ENCODE results near the gene HPS1.
"Not testable (repeated sequence)": the region's sequence is repeated elsewhere in the genome, so short reads cannot be mapped to it uniquely, and the experiment has no call there.

HPS1 gene

GRCh38 chr10:98390406-98390805 is 56.3 kb downstream of the HPS1 start:
- POLR2A ChIA-PET, result no interaction called here
- no peak for DNase-seq
- Histone ChIP-seq H3K4me1 (ENCODE audit: control extremely low read depth in 1 of 4, control insufficient read depth in 4 of 4, insufficient read depth in 4 of 4, low read length in 3 of 4) (peaks cover 0 to 12% (median 8%) of the 10 kb centered on the region in 4 experiments), H3K27me3 (replicated peaks in 2 of 5; ENCODE audit: control insufficient read depth in 4 of 5, insufficient read depth in 5 of 5, low read length in 4 of 5) (no peaks in the 10 kb centered on the region), H3K9me3 (ENCODE audit: control extremely low read depth in 1 of 5, control insufficient read depth in 4 of 5, insufficient read depth in 2 of 5, low read depth in 1 of 5, low read length in 4 of 5) (no peaks in the 10 kb centered on the region), H3K27ac (ENCODE audit: insufficient read depth in 1 of 2, low read depth in 1 of 2, low read length in 2 of 2, poor library complexity in 1 of 2, severe bottlenecking in 2 of 2) (no peak overlapping the region), H3K4me3 (ENCODE audit: control insufficient read depth in 1 of 7, extremely low read depth in 1 of 7, insufficient read depth in 4 of 7, low read depth in 2 of 7, low read length in 6 of 7) (no peak overlapping the region), H3K36me3 (ENCODE audit: control insufficient read depth in 4 of 4, insufficient read depth in 4 of 4, low read length in 3 of 4) (peaks cover 0 to 7% (median 2%) of the 10 kb centered on the region in 4 experiments)
- CTCF ChIA-PET, result interaction anchor here (1.5 kb wide), 1 partner anchor 35 kb away, joined by 3 read pairs; no protein-coding TSS in a partner anchor
- WGBS (ENCODE audit: insufficient coverage), result 92% methylated on average over 4 of the region's 4 CpGs

- Histone ChIP-seq H3K4me3 (ENCODE audit: control insufficient read depth in 1 of 7, extremely low read depth in 1 of 7, insufficient read depth in 4 of 7, low read depth in 2 of 7, low read length in 6 of 7) (no peak overlapping the region), H3K27ac (ENCODE audit: insufficient read depth in 1 of 2, low read depth in 1 of 2, low read length in 2 of 2, poor library complexity in 1 of 2, severe bottlenecking in 2 of 2) (no peak overlapping the region), H3K4me1 (ENCODE audit: control extremely low read depth in 1 of 4, control insufficient read depth in 4 of 4, insufficient read depth in 4 of 4, low read length in 3 of 4) (peaks cover 0 to 12% (median 8%) of the 10 kb centered on the region in 4 experiments), H3K27me3 (replicated peaks in 2 of 5; ENCODE audit: control insufficient read depth in 4 of 5, insufficient read depth in 5 of 5, low read length in 4 of 5) (no peaks in the 10 kb centered on the region), H3K36me3 (ENCODE audit: control insufficient read depth in 4 of 4, insufficient read depth in 4 of 4, low read length in 3 of 4) (peaks cover 0 to 2% (median 0%) of the 10 kb centered on the region in 4 experiments), H3K9me3 (ENCODE audit: control extremely low read depth in 1 of 5, control insufficient read depth in 4 of 5, insufficient read depth in 2 of 5, low read depth in 1 of 5, low read length in 4 of 5) (no peaks in the 10 kb centered on the region)
- WGBS (ENCODE audit: insufficient coverage), result 95% methylated on average over 6 of the region's 6 CpGs
- POLR2A ChIA-PET, result no interaction called here
- CTCF ChIA-PET, result no interaction called here
- DNase-seq, result no peak
Measured at GRCh38 chr10:98389398-98389797, 57.3 kb downstream of the HPS1 start.

- peaks cover 0 to 12% (median 8%) of the 10 kb centered on the region in 4 experiments for H3K4me1 ChIP-seq (ENCODE audit: control extremely low read depth in 1 of 4, control insufficient read depth in 4 of 4, insufficient read depth in 4 of 4, low read length in 3 of 4)
- peaks cover 0 to 4% (median 0%) of the 10 kb centered on the region in 4 experiments for H3K36me3 ChIP-seq (ENCODE audit: control insufficient read depth in 4 of 4, insufficient read depth in 4 of 4, low read length in 3 of 4)
- CTCF ChIA-PET, result interaction anchor here (1.4 kb wide), 1 partner anchor 10 kb away, joined by 5 read pairs; no protein-coding TSS in a partner anchor
- POLR2A ChIA-PET, result no interaction called here
- H3K27me3 ChIP-seq (replicated peaks in 2 of 5; ENCODE audit: control insufficient read depth in 4 of 5, insufficient read depth in 5 of 5, low read length in 4 of 5), result no peaks in the 10 kb centered on the region
- H3K4me3 ChIP-seq (ENCODE audit: control insufficient read depth in 1 of 7, extremely low read depth in 1 of 7, insufficient read depth in 4 of 7, low read depth in 2 of 7, low read length in 6 of 7), result no peak overlapping the region
- 98% methylated on average over 13 of the region's 13 CpGs for WGBS (ENCODE audit: insufficient coverage)
- no peak overlapping the region for H3K27ac ChIP-seq (ENCODE audit: insufficient read depth in 1 of 2, low read depth in 1 of 2, low read length in 2 of 2, poor library complexity in 1 of 2, severe bottlenecking in 2 of 2)
- no peaks in the 10 kb centered on the region for H3K9me3 ChIP-seq (ENCODE audit: control extremely low read depth in 1 of 5, control insufficient read depth in 4 of 5, insufficient read depth in 2 of 5, low read depth in 1 of 5, low read length in 4 of 5)
- DNase-seq, result no peak
Measured at GRCh38 chr10:98388101-98388655, 58.6 kb downstream of the HPS1 start.

GRCh38 chr10:98384531-98385133 is 62.1 kb downstream of the HPS1 start:
- POLR2A ChIA-PET, result no interaction called here
- Histone ChIP-seq H3K27me3 (replicated peaks in 2 of 5; ENCODE audit: control insufficient read depth in 4 of 5, insufficient read depth in 5 of 5, low read length in 4 of 5) (no peaks in the 10 kb centered on the region), H3K4me3 (ENCODE audit: control insufficient read depth in 1 of 7, extremely low read depth in 1 of 7, insufficient read depth in 4 of 7, low read depth in 2 of 7, low read length in 6 of 7) (no peak overlapping the region), H3K9me3 (ENCODE audit: control extremely low read depth in 1 of 5, control insufficient read depth in 4 of 5, insufficient read depth in 2 of 5, low read depth in 1 of 5, low read length in 4 of 5) (no peaks in the 10 kb centered on the region), H3K4me1 (ENCODE audit: control extremely low read depth in 1 of 4, control insufficient read depth in 4 of 4, insufficient read depth in 4 of 4, low read length in 3 of 4) (no peaks in the 10 kb centered on the region), H3K27ac (ENCODE audit: insufficient read depth in 1 of 2, low read depth in 1 of 2, low read length in 2 of 2, poor library complexity in 1 of 2, severe bottlenecking in 2 of 2) (no peak overlapping the region), H3K36me3 (ENCODE audit: control insufficient read depth in 4 of 4, insufficient read depth in 4 of 4, low read length in 3 of 4) (peaks cover 0 to 4% (median 0%) of the 10 kb centered on the region in 4 experiments)
- CTCF ChIA-PET, result no interaction called here
- no peak for DNase-seq
- WGBS (ENCODE audit: insufficient coverage), result 100% methylated on average over 7 of the region's 9 CpGs

DNA sequence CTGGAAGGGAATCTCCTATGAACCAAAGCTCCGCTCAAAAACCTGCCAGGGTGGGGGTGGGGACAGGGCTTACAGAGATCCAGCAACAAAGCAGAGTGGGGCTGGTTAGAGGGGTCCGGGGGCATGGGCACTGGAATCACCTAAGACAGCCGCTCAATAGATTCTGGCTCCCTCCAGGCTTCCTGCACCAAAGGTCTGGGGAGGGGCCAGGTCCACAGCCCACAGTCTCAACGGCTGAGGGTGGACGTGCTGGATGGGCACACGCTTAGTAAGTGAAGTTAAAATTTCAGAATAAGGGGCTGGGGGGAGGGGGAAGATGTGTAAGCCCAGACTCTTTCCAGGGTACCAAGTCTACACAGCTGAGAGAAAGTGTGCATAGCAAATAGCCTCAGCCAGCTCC is 62.9 kb downstream of the HPS1 start:
- H3K27ac ChIP-seq (ENCODE audit: insufficient read depth in 1 of 2, low read depth in 1 of 2, low read length in 2 of 2, poor library complexity in 1 of 2, severe bottlenecking in 2 of 2), result no peak overlapping the region

GRCh38 chr10:98383134-98383667 is 63.5 kb downstream of the HPS1 start:
- CTCF ChIA-PET, result interaction anchor here (0.8 kb wide), 1 partner anchor 13 kb away, joined by 3 read pairs; no protein-coding TSS in a partner anchor
- DNase-seq; H3K27me3 ChIP-seq (replicated peaks in 2 of 5; ENCODE audit: control insufficient read depth in 4 of 5, insufficient read depth in 5 of 5, low read length in 4 of 5); H3K27ac ChIP-seq (ENCODE audit: insufficient read depth in 1 of 2, low read depth in 1 of 2, low read length in 2 of 2, poor library complexity in 1 of 2, severe bottlenecking in 2 of 2); H3K36me3 ChIP-seq (ENCODE audit: control insufficient read depth in 4 of 4, insufficient read depth in 4 of 4, low read length in 3 of 4); H3K9me3 ChIP-seq (ENCODE audit: control extremely low read depth in 1 of 5, control insufficient read depth in 4 of 5, insufficient read depth in 2 of 5, low read depth in 1 of 5, low read length in 4 of 5); POLR2A ChIA-PET; H3K4me1 ChIP-seq (ENCODE audit: control extremely low read depth in 1 of 4, control insufficient read depth in 4 of 4, insufficient read depth in 4 of 4, low read length in 3 of 4); H3K4me3 ChIP-seq (ENCODE audit: control insufficient read depth in 1 of 7, extremely low read depth in 1 of 7, insufficient read depth in 4 of 7, low read depth in 2 of 7, low read length in 6 of 7): not testable (repeated sequence)
- WGBS (ENCODE audit: insufficient coverage), result 90% methylated on average over 2 of the region's 7 CpGs

More for the DNA sequence above, 62.9 kb downstream of the HPS1 start:
- H3K4me1 ChIP-seq (ENCODE audit: control extremely low read depth in 1 of 4, control insufficient read depth in 4 of 4, insufficient read depth in 4 of 4, low read length in 3 of 4), result no peaks in the 10 kb centered on the region
- no peak overlapping the region for H3K4me3 ChIP-seq (ENCODE audit: control insufficient read depth in 1 of 7, extremely low read depth in 1 of 7, insufficient read depth in 4 of 7, low read depth in 2 of 7, low read length in 6 of 7)
- 100% methylated on average over 6 of the region's 6 CpGs for WGBS (ENCODE audit: insufficient coverage)
- no peaks in the 10 kb centered on the region for H3K9me3 ChIP-seq (ENCODE audit: control extremely low read depth in 1 of 5, control insufficient read depth in 4 of 5, insufficient read depth in 2 of 5, low read depth in 1 of 5, low read length in 4 of 5)
- H3K27me3 ChIP-seq (replicated peaks in 2 of 5; ENCODE audit: control insufficient read depth in 4 of 5, insufficient read depth in 5 of 5, low read length in 4 of 5), result no peaks in the 10 kb centered on the region
- peaks cover 0 to 4% (median 0%) of the 10 kb centered on the region in 4 experiments for H3K36me3 ChIP-seq (ENCODE audit: control insufficient read depth in 4 of 4, insufficient read depth in 4 of 4, low read length in 3 of 4)
- CTCF ChIA-PET, result interaction anchor here (0.8 kb wide), 1 partner anchor 12 kb away, joined by 3 read pairs; no protein-coding TSS in a partner anchor
- DNase-seq, result no peak
- POLR2A ChIA-PET, result no interaction called here

- H3K36me3 ChIP-seq (ENCODE audit: control insufficient read depth in 4 of 4, insufficient read depth in 4 of 4, low read length in 3 of 4), result peaks cover 0 to 4% (median 0%) of the 10 kb centered on the region in 4 experiments
- H3K4me3 ChIP-seq (ENCODE audit: control insufficient read depth in 1 of 7, extremely low read depth in 1 of 7, insufficient read depth in 4 of 7, low read depth in 2 of 7, low read length in 6 of 7), result no peak overlapping the region
- H3K27ac ChIP-seq (ENCODE audit: insufficient read depth in 1 of 2, low read depth in 1 of 2, low read length in 2 of 2, poor library complexity in 1 of 2, severe bottlenecking in 2 of 2), result no peak overlapping the region
- H3K27me3 ChIP-seq (replicated peaks in 2 of 5; ENCODE audit: control insufficient read depth in 4 of 5, insufficient read depth in 5 of 5, low read length in 4 of 5), result no peaks in the 10 kb centered on the region
- WGBS (ENCODE audit: insufficient coverage), result 97% methylated on average over 5 of the region's 5 CpGs
- CTCF ChIA-PET, result no interaction called here
- H3K4me1 ChIP-seq (ENCODE audit: control extremely low read depth in 1 of 4, control insufficient read depth in 4 of 4, insufficient read depth in 4 of 4, low read length in 3 of 4), result no peaks in the 10 kb centered on the region
- POLR2A ChIA-PET, result no interaction called here
- no peak for DNase-seq
- peaks cover 0 to under 1% (median 0%) of the 10 kb centered on the region in 5 experiments for H3K9me3 ChIP-seq (ENCODE audit: control extremely low read depth in 1 of 5, control insufficient read depth in 4 of 5, insufficient read depth in 2 of 5, low read depth in 1 of 5, low read length in 4 of 5)
Measured at GRCh38 chr10:98382691-98383101, 64.0 kb downstream of the HPS1 start.

All from common myeloid progenitor, CD34-positive (primary cell).